Ishikawa (cell line): ENCODE data around the gene MYH14.

Experiments
- CEBPB ChIP-seq: IDR thresholded peaks from 2 replicates; pipeline ENCODE4 v1.6.1; 2012
- CREB1 ChIP-seq: IDR thresholded peaks from 2 replicates; pipeline ENCODE4 v1.6.1; 2012; ENCODE audit warnings: low read depth
- EGR1 ChIP-seq: IDR thresholded peaks from 2 replicates; pipeline ENCODE4 v1.6.1; 2012
- EP300 ChIP-seq: IDR thresholded peaks from 2 replicates; pipeline ENCODE4 v1.6.1; 2012; ENCODE audit warnings: borderline replicate concordance
- FOXM1 ChIP-seq: IDR thresholded peaks from 2 replicates; pipeline ENCODE4 v1.6.1; 2012; ENCODE audit warnings: low read depth, borderline replicate concordance
- TAF1 ChIP-seq: IDR thresholded peaks from 2 replicates; pipeline ENCODE4 v1.6.1; 2012; ENCODE audit warnings: low read depth, mild to moderate bottlenecking
- TCF12 ChIP-seq: IDR thresholded peaks from 2 replicates; pipeline ENCODE4 v1.6.1; 2012; ENCODE audit warnings: low read depth
- TEAD4 ChIP-seq: IDR thresholded peaks from 2 replicates; pipeline ENCODE4 v1.6.1; 2012
- YY1 ChIP-seq: IDR thresholded peaks from 2 replicates; pipeline ENCODE4 v1.6.1; 2012; ENCODE audit warnings: low read depth
- ZBTB7A ChIP-seq: IDR thresholded peaks from 2 replicates; pipeline ENCODE4 v1.6.1; 2012; ENCODE audit warnings: low read depth

DNA sequence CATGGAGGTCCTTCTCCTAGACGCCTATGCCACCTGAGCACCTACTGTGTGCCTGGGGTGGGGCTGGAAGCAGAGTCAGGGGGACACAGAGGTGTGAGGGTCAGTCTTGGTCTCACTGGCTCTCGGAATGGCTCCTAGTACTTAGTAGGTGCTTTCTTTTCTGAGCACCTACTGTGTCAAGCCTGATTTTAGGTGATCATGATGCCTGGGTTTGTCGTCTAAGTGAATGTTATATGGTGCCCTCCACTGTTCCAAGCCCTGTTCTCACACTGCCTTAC, 20.0 kb downstream of the MYH14 start:
- TF ChIP-seq EGR1 (no peak), FOXM1 (no peak), CREB1 (no peak), TAF1 (no peak), YY1 (no peak), TEAD4 (no peak), EP300 (no peak), ZBTB7A (no peak), TCF12 (no peak), CEBPB (no peak)
